HCT116 (cell line): ENCODE results near the gene BRICD5. TPM values are rescaled to one million over a fixed set of nuclear protein-coding genes. Genes with fewer than 3 reads are reported as not detected.

ENCODE experiments used
- ATAC-seq: fragments of 200-7000 bp; cut with Tn5 transposase; 2 replicates; pipeline ENCODE4 v1.9.1; 2020; ENCODE audit warnings: mild to moderate bottlenecking, moderate library complexity
- BruUV-seq: library from RNA; stranded (reverse); fragments of 400-500 nt; replicated peaks from 2 replicates; lab custom pipeline; 2021; lab: Mats Ljungman, UMichigan
- CTCF ChIA-PET: fragments of 300-600 bp; sonication (Branson Sonifier 250); formaldehyde crosslinking; loops from one replicate; lab custom pipeline; 2021; ENCODE audit warnings: antibody characterized with exemption; lab: Charles Lee
- POLR2A ChIA-PET: fragments of 300-600, 350-600 bp; sonication (Branson Sonifier 250); formaldehyde crosslinking; loops from one replicate; lab custom pipeline; 2021; ENCODE audit warnings: antibody characterized with exemption; lab: Charles Lee
- RAD21 ChIA-PET, 2 experiments: fragments of 300-600 bp; sonication (Branson Sonifier 250); formaldehyde crosslinking; loops; one replicate each; lab custom pipeline; 2023; ENCODE audit warnings: low total read pairs in 2 of 2; ENCODE audit not compliant: uncharacterized antibody in 2 of 2, unreplicated experiment in 2 of 2, low non-redundant PET in 1 of 2; lab: Charles Lee
- DNase-seq: peaks from one replicate; pipeline ENCODE4 v3.0.0-alpha.2; 2010; ENCODE audit warnings: low read depth, low spot score
- H2AFZ ChIP-seq: fragments of 200-600 bp; shearing (Covaris generic), sonication (generic); 2 replicates; pipeline ENCODE4 v1.6.1; 2017; ENCODE audit warnings: low read depth, mixed run types, mixed read lengths, antibody characterized with exemption, low read length; ENCODE audit not compliant: poor library complexity, severe bottlenecking
- H3K27ac ChIP-seq: 2 replicates; pipeline ENCODE4 v1.5.1; 2012; ENCODE audit warnings: low read depth, low read length
- H3K27me3 ChIP-seq: fragments of 200-600 bp; sonication (generic); 2 replicates; pipeline ENCODE4 v1.6.1; 2016; ENCODE audit warnings: mixed run types, low read length, mixed read lengths; ENCODE audit not compliant: insufficient read depth
- H3K36me3 ChIP-seq, 2 experiments: fragments of 200-500 bp in 1 of 2; fragments of 200-600 bp in 1 of 2; sonication (Bioruptor generic) in 1 of 2; sonication (generic) in 1 of 2; 2 replicates each; pipeline versions ENCODE4 v1.5.1 to v1.6.1; 2014 to 2016; ENCODE audit warnings: low read length in 2 of 2, inconsistent platforms in 1 of 2, mixed read lengths in 1 of 2, mixed run types in 1 of 2; ENCODE audit not compliant: insufficient read depth in 2 of 2, control insufficient read depth in 1 of 2
- H3K4me1 ChIP-seq, 2 experiments: fragments of 200-600 bp in 1 of 2; sonication (generic) in 1 of 2; 2 replicates each; pipeline versions ENCODE4 v1.5.1 to v1.6.1; 2012 to 2017; ENCODE audit warnings: low read length in 2 of 2, inconsistent platforms in 1 of 2, mild to moderate bottlenecking in 1 of 2, mixed read lengths in 1 of 2, mixed run types in 1 of 2, moderate library complexity in 1 of 2; ENCODE audit not compliant: insufficient read depth in 2 of 2, control insufficient read depth in 1 of 2
- H3K4me2 ChIP-seq: fragments of 200-600 bp; sonication (generic); 2 replicates; pipeline ENCODE4 v1.6.1; 2017; ENCODE audit warnings: mixed run types, low read length, mixed read lengths
- H3K4me3 ChIP-seq, 2 experiments: fragments of 200-600 bp in 1 of 2; sonication (generic) in 1 of 2; replicated peaks in 1 of 2; 2 replicates each; pipeline ENCODE4 v1.5.1; 2011 to 2016; ENCODE audit warnings: low read length in 2 of 2, control low read depth in 1 of 2, low read depth in 1 of 2, mild to moderate bottlenecking in 1 of 2, mixed read lengths in 1 of 2, mixed run types in 1 of 2
- H3K79me2 ChIP-seq: fragments of 200-600 bp; sonication (generic); 2 replicates; pipeline ENCODE4 v1.6.1; 2017; ENCODE audit warnings: mild to moderate bottlenecking, mixed run types, low read length, moderate library complexity, mixed read lengths; ENCODE audit not compliant: insufficient read depth
- H3K9ac ChIP-seq: fragments of 200-600 bp; sonication (generic); 2 replicates; pipeline ENCODE4 v1.6.1; 2016; ENCODE audit warnings: low read length, mixed read lengths
- H3K9me2 ChIP-seq: fragments of 200-600 bp; sonication (generic), shearing (Covaris generic); 2 replicates; pipeline ENCODE4 v1.6.1; 2017; ENCODE audit warnings: mixed run types, mild to moderate bottlenecking, moderate library complexity; ENCODE audit not compliant: insufficient read depth
- H3K9me3 ChIP-seq, 2 experiments: fragments of 200-500 bp in 1 of 2; fragments of 200-600 bp in 1 of 2; sonication (Bioruptor generic) in 1 of 2; sonication (generic) in 1 of 2; 2 replicates each; pipeline ENCODE4 v1.6.1; 2014 to 2017; ENCODE audit warnings: low read length in 2 of 2, mixed read lengths in 2 of 2, inconsistent platforms in 1 of 2, low read depth in 1 of 2, mild to moderate bottlenecking in 1 of 2, mixed run types in 1 of 2, moderate library complexity in 1 of 2; ENCODE audit not compliant: control insufficient read depth in 1 of 2, insufficient read depth in 1 of 2
- H4K20me1 ChIP-seq: fragments of 200-600 bp; sonication (generic), shearing (Covaris generic); 2 replicates; pipeline ENCODE4 v1.6.1; 2017; ENCODE audit warnings: mixed run types, mild to moderate bottlenecking, moderate library complexity; ENCODE audit not compliant: insufficient read depth
- ATF3 ChIP-seq: IDR thresholded peaks from 2 replicates; pipeline ENCODE4 v1.6.1; 2012
- CTCF ChIP-seq, 3 experiments: fragments of 200-600 bp in 1 of 3; sonication (generic) in 1 of 3; IDR thresholded peaks in 2 of 3; conservative IDR thresholded peaks in 1 of 3; 2 replicates each; pipeline ENCODE4 v1.5.1; 2012 to 2017; ENCODE audit warnings: low read depth in 2 of 3, low read length in 2 of 3, antibody characterized with exemption in 1 of 3, borderline replicate concordance in 1 of 3, control low read depth in 1 of 3, mild to moderate bottlenecking in 1 of 3, mixed read lengths in 1 of 3, mixed run types in 1 of 3, moderate library complexity in 1 of 3; ENCODE audit not compliant: insufficient read depth in 1 of 3
- EGR1 ChIP-seq: IDR thresholded peaks from 2 replicates; pipeline ENCODE4 v1.6.1; 2012; ENCODE audit warnings: low read depth
- ELF1 ChIP-seq: IDR thresholded peaks from 2 replicates; pipeline ENCODE4 v1.6.1; 2012; ENCODE audit warnings: low read depth, borderline replicate concordance
- SP1 ChIP-seq: IDR thresholded peaks from 2 replicates; pipeline ENCODE4 v1.6.1; 2012; ENCODE audit warnings: low read depth
- ZFX ChIP-seq: fragments of 450-650 bp; IDR thresholded peaks from 2 replicates; pipeline ENCODE4 v1.6.1; 2017
- ZNF274 ChIP-seq: fragments of 200-500 bp; sonication (Bioruptor generic); IDR thresholded peaks from 2 replicates; pipeline ENCODE4 v1.6.1; 2014; ENCODE audit warnings: mild to moderate bottlenecking, low read depth, low read length, inconsistent platforms
- intact Hi-C: fragments of 100-400 bp; cut with micrococcal nuclease; formaldehyde crosslinking; loops from 2 replicates; pipeline ENCODE4 v1.10.0; 2022
- total RNA-seq: library from RNA; stranded (reverse); gene quantifications from one replicate; pipeline ENCODE4 v1.2.1, GENCODE V29; 2021; ENCODE audit not compliant: unreplicated experiment

BRICD5 gene
- total RNA-seq, 1 experiment from 2014 or later = 9.8 TPM

- no peak for TF ChIP-seq ZNF274
- no peak for TF ChIP-seq CTCF (IDR thresholded peaks at IDR 0.05 in 2 of 3, conservative IDR thresholded peaks at IDR 0.05 in 1 of 3; ENCODE audit: borderline replicate concordance in 1 of 3, insufficient read depth in 1 of 3, low read depth in 2 of 3, low read length in 2 of 3)
Observed at GRCh38 chr16:2161911-2162310, 48.8 kb downstream of the BRICD5 start (continued).

- H2AFZ ChIP-seq = no peak overlapping the region
- RAD21 ChIA-PET = no interaction called here
- intact Hi-C loops = no loop called here
- H3K9me2 ChIP-seq = no peaks in the 10 kb centered on the region
- DNase-seq = no peak
- H3K27me3 ChIP-seq = no peaks in the 10 kb centered on the region
- no peak for ATAC-seq
- no TSS peak for BruUV-seq
- no peaks in the 10 kb centered on the region for H4K20me1 ChIP-seq
- peaks cover 95% of the 10 kb centered on the region for H3K79me2 ChIP-seq
- peaks cover 51 to 72% of the 10 kb centered on the region in 2 experiments for H3K4me1 ChIP-seq
- H3K4me2 ChIP-seq = peak overlapping the region; percentile 84
- CTCF ChIA-PET = no interaction called here
- peak overlapping the region; percentile 90 for H3K27ac ChIP-seq
- TF ChIP-seq EGR1 (no peak), SP1 (no peak), ELF1 (no peak), ZFX (no peak), CTCF (IDR thresholded peaks at IDR 0.05 in 2 of 3, conservative IDR thresholded peaks at IDR 0.05 in 1 of 3; ENCODE audit: borderline replicate concordance in 1 of 3, insufficient read depth in 1 of 3, low read depth in 2 of 3, low read length in 2 of 3) (no peak), ATF3 (no peak)
- peaks cover 1 to 13% of the 10 kb centered on the region in 2 experiments; a peak in 3 of 4 replicates for H3K36me3 ChIP-seq
- no peak overlapping the region for H3K4me3 ChIP-seq
- H3K9me3 ChIP-seq = no peaks in the 10 kb centered on the region
- H3K9ac ChIP-seq = peak overlapping the region; percentile 67
- POLR2A ChIA-PET = no interaction called here
Observed at GRCh38 chr16:2160915-2161551, 49.6 kb downstream of the BRICD5 start.

Other genes starting within 250 kb of the BRICD5 start
- 6,265 TPM for gene RPS2, start 246.0 kb downstream of the BRICD5 start, total RNA-seq
- 0.30 TPM for gene RNF151, start 244.0 kb downstream of the BRICD5 start, total RNA-seq
- gene TBL3, start 238.8 kb downstream of the BRICD5 start, total RNA-seq = 68.9 TPM
- gene NOXO1, start 229.4 kb downstream of the BRICD5 start, total RNA-seq = 10.0 TPM
- 47.3 TPM for gene GFER, start 226.7 kb downstream of the BRICD5 start, total RNA-seq
- gene SYNGR3, start 220.9 kb downstream of the BRICD5 start, total RNA-seq = 11.5 TPM
- 57.4 TPM for gene ZNF598, start 201.0 kb downstream of the BRICD5 start, total RNA-seq
- 226 TPM for gene NPW, start 191.1 kb downstream of the BRICD5 start, total RNA-seq
- 58.4 TPM for gene NHERF2, start 184.0 kb downstream of the BRICD5 start, total RNA-seq
- gene NTHL1, start 163.0 kb downstream of the BRICD5 start, total RNA-seq = 40.1 TPM
- gene TSC2, start 162.9 kb downstream of the BRICD5 start, total RNA-seq = 74.1 TPM
- 137 TPM for gene PKD1, start 75.0 kb downstream of the BRICD5 start, total RNA-seq
- 44.9 TPM for gene RAB26, start 62.2 kb downstream of the BRICD5 start, total RNA-seq
- gene TRAF7, start 55.1 kb downstream of the BRICD5 start, total RNA-seq = 160 TPM
- 5.9 TPM for gene CASKIN1, start 14.3 kb downstream of the BRICD5 start, total RNA-seq
- gene MLST8, start 5.4 kb downstream of the BRICD5 start, total RNA-seq = 58.7 TPM
- 32.6 TPM for gene PGP, start 4.0 kb upstream of the BRICD5 start, total RNA-seq
- 40.7 TPM for gene E4F1, start 12.7 kb upstream of the BRICD5 start, total RNA-seq
- gene DNASE1L2, start 25.6 kb upstream of the BRICD5 start, total RNA-seq = 1.9 TPM
- 140 TPM for gene ECI1, start 40.7 kb upstream of the BRICD5 start, total RNA-seq
- gene RNPS1, start 57.3 kb upstream of the BRICD5 start, total RNA-seq = 257 TPM
- gene ABCA3, start 129.9 kb upstream of the BRICD5 start, total RNA-seq = 5.4 TPM
- 60.8 TPM for gene CCNF, start 218.6 kb upstream of the BRICD5 start, total RNA-seq
- 26.5 TPM for gene TEDC2, start 249.2 kb upstream of the BRICD5 start, total RNA-seq